Ovary (tissue), 3 donors: Measurements from ENCODE around the gene SPEG.

Source experiments
- CTCF ChIP-seq, 3 donors: fragments of 450-650 bp in 2 of 3; fragments of 200-600 bp in 1 of 3; IDR thresholded peaks; one replicate each; pipeline versions ENCODE4 v1.5.1 to v1.8.0; 2016 to 2022; ENCODE audit warnings: antibody characterized with exemption in 3 of 3, mild to moderate bottlenecking in 1 of 3
- POLR2A ChIP-seq: fragments of 450-650 bp; IDR thresholded peaks from one replicate; pipeline ENCODE4 v1.6.1; 2017; ENCODE audit warnings: antibody characterized with exemption, mild to moderate bottlenecking, moderate library complexity
- donor health status: DM: no; HTN: no; CAD: no.

GRCh38 chr2:219408631-219409030 is 26.0 kb upstream of the SPEG start:
- TF ChIP-seq CTCF (IDR thresholded peaks at IDR 0.05) (no peak), POLR2A (no peak)
